ENCODE data around the gene NKAIN2.

NKAIN2 gene

DNA sequence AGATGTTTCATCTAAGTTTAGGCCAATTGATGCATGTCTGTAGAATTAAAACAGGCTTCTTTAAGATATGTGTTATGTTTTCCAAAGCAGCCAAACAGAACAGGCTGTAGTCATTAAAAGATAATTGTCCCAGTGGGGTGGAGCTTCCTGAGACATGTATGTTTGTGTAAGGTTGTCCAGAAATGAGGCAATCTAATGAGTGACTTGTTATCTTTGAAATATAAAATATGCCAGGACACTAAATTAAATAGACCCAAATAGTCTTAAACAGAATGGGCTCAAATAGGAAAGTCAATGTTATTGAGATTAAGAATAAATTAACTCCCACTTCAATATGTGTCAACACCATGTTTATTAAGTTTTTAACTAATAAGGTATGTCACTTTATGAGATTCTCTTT, 953.9 kb downstream of the NKAIN2 start:
- no peak for DNase-seq (ENCODE audit: low read depth in 2 of 2)

GRCh38 chr6:124758663-124759062, 955.0 kb downstream of the NKAIN2 start:
- no peak for DNase-seq (ENCODE audit: low read depth in 2 of 2)

- no peak for DNase-seq (ENCODE audit: low read depth in 2 of 2)
These were observed 961.6 kb downstream of the NKAIN2 start for GRCh38 chr6:124765280-124765679.

GRCh38 chr6:124768224-124768623, 964.6 kb downstream of the NKAIN2 start:
- DNase-seq (ENCODE audit: low read depth in 2 of 2): no peak

- no peak for DNase-seq (ENCODE audit: low read depth in 2 of 2)
These were observed 966.3 kb downstream of the NKAIN2 start for GRCh38 chr6:124769811-124770544.

GRCh38 chr6:124770784-124771183, 967.1 kb downstream of the NKAIN2 start:
- DNase-seq (ENCODE audit: low read depth in 2 of 2): no peak

- DNase-seq (ENCODE audit: low read depth in 2 of 2): no peak
These were observed 969.2 kb downstream of the NKAIN2 start for GRCh38 chr6:124772733-124773319.

- DNase-seq (ENCODE audit: low read depth in 2 of 2): no peak
These were observed 971.5 kb downstream of the NKAIN2 start for GRCh38 chr6:124775121-124775520.

DNA sequence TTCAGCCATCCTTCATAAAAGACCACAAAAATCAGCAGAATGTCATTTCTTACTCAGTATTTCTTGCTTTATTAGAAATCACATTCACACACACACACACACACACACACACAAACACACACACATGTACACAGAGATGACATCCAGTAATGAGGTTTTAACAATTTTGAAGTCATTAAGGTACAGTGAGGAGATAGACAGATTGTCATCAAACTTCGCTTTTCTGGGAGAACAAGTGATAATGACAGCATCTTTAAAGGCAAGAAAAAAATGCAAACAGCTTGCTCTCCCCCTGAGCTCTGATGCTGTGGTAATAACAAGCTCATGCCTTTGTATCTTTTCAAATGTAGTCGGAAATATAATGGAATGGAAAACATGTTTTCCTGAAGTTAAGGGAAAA, 974.2 kb downstream of the NKAIN2 start:
- DNase-seq (ENCODE audit: low read depth in 2 of 2): no peak

- DNase-seq (ENCODE audit: low read depth in 2 of 2): no peak
These were observed 977.0 kb downstream of the NKAIN2 start for GRCh38 chr6:124780623-124781022.

- DNase-seq (ENCODE audit: low read depth in 2 of 2): no peak
These were observed 979.7 kb downstream of the NKAIN2 start for GRCh38 chr6:124783344-124783743.

DNA sequence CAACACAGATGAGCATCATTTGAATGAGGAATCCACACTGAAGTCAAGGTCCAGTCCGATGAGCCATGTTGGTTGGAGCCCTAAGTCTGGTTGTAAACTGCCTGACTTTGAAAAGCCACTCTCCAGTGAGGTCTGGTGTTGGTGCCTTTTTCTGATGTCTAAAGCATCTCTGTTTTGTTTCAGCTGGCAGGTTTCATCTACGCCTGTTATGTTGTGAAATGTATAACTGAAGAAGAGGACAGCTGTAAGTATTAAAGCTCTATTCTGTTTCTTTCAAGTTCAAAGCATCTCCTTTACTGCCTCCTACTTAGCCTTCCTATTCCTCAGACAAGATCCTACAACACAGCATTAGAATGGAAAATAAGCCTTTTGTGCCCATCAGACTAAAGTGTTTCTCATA, 987.5 kb downstream of the NKAIN2 start:
- DNase-seq (ENCODE audit: low read depth in 2 of 2): no peak

GRCh38 chr6:124792386-124792785, 988.7 kb downstream of the NKAIN2 start:
- DNase-seq (ENCODE audit: low read depth in 2 of 2): no peak

DNA sequence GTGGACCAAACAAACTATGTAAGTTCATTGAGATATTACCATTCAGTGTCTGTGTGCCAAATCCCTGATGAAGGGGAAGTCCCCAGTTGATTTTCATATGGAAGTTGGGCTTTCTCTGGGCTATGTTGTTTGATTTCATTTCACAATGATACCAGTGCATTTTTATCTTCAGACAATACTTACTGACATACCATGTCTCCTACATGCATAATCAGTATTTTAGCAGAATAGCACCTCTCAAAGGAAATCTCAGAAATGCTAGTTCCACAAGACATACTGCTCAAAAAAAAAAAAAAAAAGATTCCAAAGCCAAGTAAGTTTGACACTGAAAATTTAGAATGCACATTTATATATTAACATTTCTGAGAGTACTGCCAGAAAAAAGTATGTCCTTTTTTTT, 989.7 kb downstream of the NKAIN2 start:
- no peak for DNase-seq (ENCODE audit: low read depth in 2 of 2)

GRCh38 chr6:124795643-124796463, 992.2 kb downstream of the NKAIN2 start:
- DNase-seq (ENCODE audit: low read depth in 2 of 2): no peak

DNA sequence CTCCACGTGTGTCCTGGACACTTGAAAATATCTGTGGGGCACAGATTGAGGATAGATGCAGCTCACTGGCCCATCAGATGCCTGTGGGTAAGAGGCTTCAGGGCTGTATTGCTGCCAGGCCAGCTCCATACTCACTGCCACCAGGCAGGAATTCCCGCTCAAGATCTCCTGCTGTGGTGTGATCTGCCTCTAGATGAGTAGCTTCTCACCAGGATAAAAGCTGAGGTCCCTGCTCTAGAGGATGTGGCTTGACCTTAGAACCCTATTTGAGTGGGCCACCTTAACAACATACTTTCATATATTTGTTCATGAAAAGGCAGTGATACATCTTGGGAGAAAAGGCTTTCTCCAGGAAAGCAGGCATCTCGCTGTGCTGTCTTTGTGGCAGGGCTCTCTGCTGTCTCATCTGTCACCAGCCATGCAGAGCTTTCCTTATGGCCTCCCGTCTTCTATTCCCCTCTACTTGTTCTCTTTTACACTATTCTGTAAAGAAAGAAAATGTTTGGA, 992.9 kb downstream of the NKAIN2 start:
- no peak for DNase-seq (ENCODE audit: low read depth in 2 of 2)

- DNase-seq (ENCODE audit: low read depth in 2 of 2): no peak
These were observed 993.6 kb downstream of the NKAIN2 start for GRCh38 chr6:124797224-124797623.

DNA sequence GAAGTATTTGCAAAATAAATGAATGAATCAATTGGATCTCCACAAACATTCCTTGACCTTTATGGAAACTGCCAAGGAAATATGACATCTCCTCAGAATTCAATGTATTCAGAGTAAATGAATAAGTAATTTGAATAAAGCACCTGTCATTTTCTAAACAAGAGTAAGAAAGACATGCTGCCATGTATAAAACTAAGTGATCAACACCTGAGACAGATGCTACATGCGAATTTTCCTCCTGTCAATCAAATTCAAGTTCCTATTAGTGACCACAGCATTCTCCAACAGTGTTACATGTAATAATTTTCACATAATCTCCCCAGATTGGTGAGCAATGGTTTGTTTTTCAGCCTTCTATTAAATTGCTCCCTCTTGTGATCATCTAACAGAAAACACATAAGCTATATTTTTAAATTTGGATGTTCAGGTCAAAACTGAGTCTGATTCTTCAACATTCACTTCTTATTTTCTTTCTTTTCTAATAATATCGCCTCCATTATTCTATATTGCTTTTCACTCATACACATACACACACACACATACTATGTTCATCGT, 995.4 kb downstream of the NKAIN2 start:
- no peak for DNase-seq (ENCODE audit: low read depth in 2 of 2)

DNA sequence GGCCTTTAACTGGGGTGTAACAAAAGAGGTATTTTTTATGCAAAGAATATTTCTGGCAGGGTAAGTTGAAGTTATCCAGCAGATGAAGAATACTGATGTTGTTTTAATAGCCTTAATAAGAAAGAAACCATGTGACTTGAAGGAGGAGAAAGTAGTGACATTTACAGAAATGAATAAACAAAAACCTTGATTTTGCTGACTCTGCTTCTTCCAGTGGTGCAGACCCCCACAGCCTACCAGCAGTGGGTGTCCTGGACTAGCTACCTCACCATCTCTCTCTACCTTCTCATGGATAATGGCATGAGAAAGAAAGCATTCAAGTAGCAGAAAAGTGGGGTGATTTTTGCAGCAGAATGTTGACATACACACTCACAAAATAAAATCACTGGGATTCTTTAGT, 996.0 kb downstream of the NKAIN2 start:
- DNase-seq (ENCODE audit: low read depth in 2 of 2): no peak

DNA sequence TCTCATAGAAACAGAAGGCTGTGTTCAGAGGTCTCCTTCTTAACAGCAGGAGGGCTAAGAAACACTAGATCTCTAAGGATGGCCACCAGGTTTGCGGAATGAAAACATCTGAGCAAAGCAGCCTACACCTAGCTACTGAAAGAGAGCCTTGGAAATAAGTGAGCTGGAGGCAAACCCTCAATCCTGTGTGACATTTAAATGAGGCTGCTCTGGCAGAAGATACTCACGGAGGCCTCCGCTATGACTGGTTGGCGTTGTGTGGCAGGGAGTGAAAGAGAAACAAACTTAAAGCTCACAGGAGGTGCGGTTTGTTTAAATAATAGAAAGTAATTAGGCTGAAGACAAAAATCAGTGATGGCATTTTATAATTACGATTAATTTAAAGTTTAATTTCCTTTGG, 996.6 kb downstream of the NKAIN2 start:
- DNase-seq (ENCODE audit: low read depth in 2 of 2): no peak

DNA sequence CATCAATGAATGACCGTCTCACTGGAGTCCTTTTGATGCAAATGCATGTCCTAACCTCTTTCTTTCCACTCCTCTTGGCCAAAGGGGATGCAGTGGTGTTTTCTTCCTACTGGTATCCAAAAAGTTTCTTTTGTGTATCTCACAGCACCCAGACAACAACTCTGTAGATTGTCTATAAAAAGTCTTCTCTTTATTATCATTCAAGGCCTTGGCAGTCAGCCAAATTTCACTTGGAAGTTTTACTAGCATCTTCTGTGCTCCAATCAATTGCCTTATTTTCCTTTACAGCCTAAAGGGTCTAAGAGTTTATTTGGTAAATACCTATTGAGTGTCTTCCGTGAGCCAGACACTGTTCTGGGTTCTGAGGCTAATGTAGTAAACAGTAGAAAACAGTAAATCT, 1008.4 kb downstream of the NKAIN2 start:
- no peak for DNase-seq (ENCODE audit: low read depth in 2 of 2)

GRCh38 chr6:124819346-124819745, 1015.7 kb downstream of the NKAIN2 start:
- no peak for DNase-seq (ENCODE audit: low read depth in 2 of 2)

Data from stimulated activated CD8-positive, alpha-beta memory T cell treated with anti-CD3 and anti-CD28 coated beads, Interleukin-7, amount 100 ng/mL, for 1 hour (primary cell).